IPS-20b (cell line): Measurements from ENCODE around the gene PRDM15.
A peak's percentile ranks its signal among the peaks of the same experiment; 100 is the strongest.

Experiments used
- H3K27ac ChIP-seq: one replicate; pipeline ENCODE4 v1.5.1; 2013; ENCODE audit warnings: low read length
- H3K27me3 ChIP-seq: 2 replicates; pipeline ENCODE4 v1.6.1; 2013; ENCODE audit warnings: mild to moderate bottlenecking, low read length, inconsistent platforms; ENCODE audit not compliant: insufficient read depth
- H3K36me3 ChIP-seq: 2 replicates; pipeline ENCODE4 v1.6.1; 2013; ENCODE audit warnings: low read depth, mild to moderate bottlenecking, inconsistent platforms, low read length, moderate library complexity; ENCODE audit not compliant: insufficient read depth
- H3K4me1 ChIP-seq: 2 replicates; pipeline ENCODE4 v1.6.1; 2013; ENCODE audit warnings: mild to moderate bottlenecking, control low read depth, inconsistent platforms, low read length, moderate library complexity; ENCODE audit not compliant: insufficient read depth
- H3K4me3 ChIP-seq: 2 replicates; pipeline ENCODE4 v1.5.1; 2013; ENCODE audit warnings: mild to moderate bottlenecking, low read length, inconsistent platforms
- H3K9ac ChIP-seq: 2 replicates; pipeline ENCODE4 v1.6.1; 2013; ENCODE audit warnings: low read depth, mild to moderate bottlenecking, inconsistent platforms, low read length, moderate library complexity
- H3K9me3 ChIP-seq: 2 replicates; pipeline ENCODE4 v1.6.1; 2013; ENCODE audit warnings: mild to moderate bottlenecking, low read depth, low read length, inconsistent platforms; ENCODE audit not compliant: insufficient read depth

Gene PRDM15

GRCh38 chr21:41778930-41779600 is 100.1 kb downstream of the PRDM15 start:
- H3K27me3 ChIP-seq = peaks cover 18% of the 10 kb centered on the region
- H3K4me3 ChIP-seq = peak overlapping the region; percentile 54; the same call in 1 of the 2 replicates
- H3K27ac ChIP-seq = no peak overlapping the region

DNA sequence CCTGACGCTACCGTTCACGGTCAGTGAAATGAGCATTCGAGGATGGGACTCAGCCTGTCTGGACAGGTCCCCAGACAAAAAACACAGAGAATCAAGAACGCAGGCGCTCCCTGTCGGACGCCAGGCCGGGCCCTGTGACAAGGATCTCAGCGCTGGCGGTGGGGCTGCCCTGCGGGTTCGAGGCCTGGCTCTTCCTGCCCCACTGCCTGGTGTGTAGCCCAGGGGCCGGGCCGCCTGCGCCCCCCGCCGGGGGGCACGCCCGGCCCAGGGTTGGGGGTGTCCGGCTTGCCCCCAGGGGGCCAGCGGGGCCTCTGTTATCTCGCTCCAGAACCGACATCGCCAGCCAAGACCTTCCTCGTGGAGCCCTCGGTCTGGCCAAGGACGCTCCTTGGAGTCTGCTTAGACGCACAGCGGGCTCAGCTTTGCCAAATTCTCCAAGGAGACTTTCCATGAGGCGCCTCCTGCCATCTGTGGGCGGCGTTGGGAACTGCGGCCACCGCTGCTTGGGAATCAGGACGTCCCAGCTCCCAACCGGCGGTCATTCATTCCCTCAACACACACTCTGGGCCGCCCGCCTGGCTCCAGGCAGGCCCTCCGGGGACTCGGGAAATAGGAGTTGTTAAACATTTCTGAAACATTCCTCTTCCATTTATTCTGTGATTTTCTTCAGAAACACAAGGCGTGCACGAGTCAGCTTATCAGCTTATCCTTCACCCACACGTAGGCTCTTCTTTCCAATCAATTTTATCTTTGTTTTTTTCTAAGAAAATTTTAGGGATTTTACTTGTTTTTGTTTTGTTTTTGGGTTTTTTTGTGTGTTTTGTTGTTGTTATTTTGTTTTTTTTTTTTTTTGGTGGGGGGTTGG is 101.0 kb downstream of the PRDM15 start:
- Histone ChIP-seq H3K36me3 (no peaks in the 10 kb centered on the region), H3K9ac (no peak overlapping the region; the same call in 1 of the 2 replicates), H3K4me1 (peaks cover 13% of the 10 kb centered on the region; the same call in 1 of the 2 replicates), H3K27me3 (peaks cover 21% of the 10 kb centered on the region), H3K4me3 (peak overlapping the region; percentile 54; the same call in 1 of the 2 replicates), H3K9me3 (no peaks in the 10 kb centered on the region), H3K27ac (no peak overlapping the region)

More at GRCh38 chr21:41778930-41779600, 100.1 kb downstream of the PRDM15 start:
- Histone ChIP-seq H3K9ac (no peak overlapping the region), H3K9me3 (no peaks in the 10 kb centered on the region), H3K36me3 (no peaks in the 10 kb centered on the region), H3K4me1 (peaks cover 13% of the 10 kb centered on the region; the same call in 1 of the 2 replicates)

DNA sequence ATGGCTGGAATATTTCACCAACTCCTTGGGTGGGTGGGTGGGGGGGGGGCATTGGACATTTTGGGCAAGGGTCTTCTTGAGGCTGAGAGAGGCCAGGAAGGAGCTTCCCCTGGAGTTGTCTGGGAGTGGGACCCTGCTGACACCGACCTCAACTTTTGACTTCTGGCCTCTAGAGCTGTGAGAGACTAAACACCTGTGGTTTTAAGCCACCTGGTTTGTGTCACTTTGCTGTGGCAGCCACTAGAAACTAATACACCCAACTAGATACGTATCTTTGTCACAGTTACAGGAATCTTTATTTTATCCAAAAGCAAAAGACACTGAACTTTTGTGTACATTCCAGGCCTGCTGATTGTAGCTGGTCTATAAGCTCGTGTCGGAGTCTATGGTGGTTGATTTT is 102.4 kb downstream of the PRDM15 start:
- Histone ChIP-seq H3K4me1 (peaks cover 16% of the 10 kb centered on the region; the same call in 1 of the 2 replicates), H3K27me3 (peaks cover 35% of the 10 kb centered on the region), H3K4me3 (no peak overlapping the region), H3K36me3 (no peaks in the 10 kb centered on the region), H3K9me3 (no peaks in the 10 kb centered on the region), H3K27ac (no peak overlapping the region), H3K9ac (no peak overlapping the region)

DNA sequence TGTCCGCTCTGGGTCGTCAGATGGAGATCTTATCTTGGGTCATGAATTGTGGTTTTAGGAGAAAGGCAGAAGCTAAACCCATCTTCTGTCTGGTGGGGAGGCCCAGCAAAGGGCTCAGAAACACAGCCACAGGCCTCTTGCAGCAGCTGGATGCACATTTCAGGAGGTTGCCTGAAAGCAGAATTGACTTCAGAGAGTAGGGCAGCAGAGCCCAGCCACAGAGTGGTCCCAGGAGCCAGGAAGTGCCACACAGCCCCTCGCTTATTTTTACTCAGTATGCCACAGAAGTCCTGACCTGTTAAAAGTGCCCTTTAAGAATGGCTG is 104.0 kb downstream of the PRDM15 start:
- Histone ChIP-seq H3K36me3 (no peaks in the 10 kb centered on the region), H3K4me3 (no peak overlapping the region), H3K4me1 (peaks cover 16% of the 10 kb centered on the region; the same call in 1 of the 2 replicates), H3K27me3 (peaks cover 48% of the 10 kb centered on the region), H3K9me3 (no peaks in the 10 kb centered on the region), H3K27ac (no peak overlapping the region), H3K9ac (no peak overlapping the region)

GRCh38 chr21:41774467-41775148 is 104.5 kb downstream of the PRDM15 start:
- Histone ChIP-seq H3K36me3 (no peaks in the 10 kb centered on the region), H3K27ac (no peak overlapping the region), H3K4me1 (peaks cover 15% of the 10 kb centered on the region; the same call in 1 of the 2 replicates), H3K4me3 (no peak overlapping the region), H3K9me3 (no peaks in the 10 kb centered on the region), H3K9ac (no peak overlapping the region), H3K27me3 (peaks cover 51% of the 10 kb centered on the region)

- Histone ChIP-seq H3K9me3 (no peaks in the 10 kb centered on the region), H3K27me3 (peaks cover 67% of the 10 kb centered on the region), H3K4me1 (peaks cover 14% of the 10 kb centered on the region; the same call in 1 of the 2 replicates), H3K9ac (no peak overlapping the region), H3K4me3 (no peak overlapping the region), H3K36me3 (no peaks in the 10 kb centered on the region), H3K27ac (no peak overlapping the region)
Observed at GRCh38 chr21:41772351-41773080, 106.6 kb downstream of the PRDM15 start.

DNA sequence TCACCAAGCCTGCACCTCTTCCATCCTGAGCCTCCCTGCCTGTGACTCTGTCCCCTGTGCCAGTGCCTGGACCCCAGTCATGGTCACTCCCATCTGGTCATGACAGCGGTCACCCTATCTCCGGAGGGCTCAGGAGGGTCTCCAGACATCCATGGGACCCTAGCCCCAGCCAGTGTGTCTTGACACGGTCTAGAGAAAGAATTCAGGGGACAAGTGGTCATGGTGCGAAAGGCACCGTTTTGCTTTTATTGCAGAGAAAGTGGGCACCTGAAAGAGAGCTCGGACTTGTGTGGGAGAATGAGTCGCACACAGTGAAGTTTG is 107.6 kb downstream of the PRDM15 start:
- Histone ChIP-seq H3K9ac (no peak overlapping the region), H3K9me3 (no peaks in the 10 kb centered on the region), H3K36me3 (no peaks in the 10 kb centered on the region), H3K27me3 (peaks cover 69% of the 10 kb centered on the region), H3K4me1 (peaks cover 17% of the 10 kb centered on the region; the same call in 1 of the 2 replicates), H3K27ac (no peak overlapping the region), H3K4me3 (no peak overlapping the region)

DNA sequence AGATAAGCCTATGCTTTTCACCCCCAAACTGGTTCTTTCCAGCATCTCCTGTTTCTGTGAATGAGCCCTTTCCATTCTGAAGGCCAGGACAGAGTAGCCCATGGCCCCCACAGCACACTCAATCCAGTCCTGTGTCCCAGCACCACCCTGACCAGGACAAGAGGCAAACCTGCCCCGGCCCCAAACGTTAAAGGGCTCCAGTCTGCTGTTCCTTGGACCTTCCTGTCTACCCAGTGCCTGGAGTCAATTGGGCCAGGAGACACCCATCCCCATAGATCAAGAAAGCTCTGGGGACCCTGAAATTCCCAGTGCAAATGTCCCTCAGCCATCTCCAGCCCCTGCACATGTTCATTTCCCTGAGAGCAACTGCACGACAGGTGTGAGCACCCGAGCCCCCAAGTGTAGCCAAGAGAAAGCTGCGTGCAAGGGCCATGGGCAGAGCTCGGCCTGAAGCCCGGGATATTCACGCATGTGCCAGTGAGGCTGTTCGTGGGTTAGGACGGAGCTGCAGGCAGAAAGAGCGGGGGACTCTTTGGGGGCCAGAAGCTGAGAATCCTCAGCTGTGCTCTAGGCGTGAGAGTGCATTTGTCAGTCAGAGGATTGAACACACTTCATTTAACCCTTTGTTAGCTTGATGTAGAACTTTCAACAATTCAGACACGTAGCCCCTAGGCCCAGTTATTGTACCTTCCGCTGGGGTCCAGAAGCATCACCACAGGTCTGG is 108.1 kb downstream of the PRDM15 start:
- Histone ChIP-seq H3K36me3 (no peaks in the 10 kb centered on the region), H3K27ac (no peak overlapping the region), H3K4me1 (peaks cover 17% of the 10 kb centered on the region; the same call in 1 of the 2 replicates), H3K9me3 (no peaks in the 10 kb centered on the region), H3K9ac (no peak overlapping the region), H3K4me3 (no peak overlapping the region), H3K27me3 (peaks cover 74% of the 10 kb centered on the region)

GRCh38 chr21:41769933-41770332 is 109.2 kb downstream of the PRDM15 start:
- no peak overlapping the region for H3K27ac ChIP-seq
- no peaks in the 10 kb centered on the region for H3K36me3 ChIP-seq
- H3K27me3 ChIP-seq = peaks cover 85% of the 10 kb centered on the region
- no peak overlapping the region for H3K9ac ChIP-seq
- H3K9me3 ChIP-seq = no peaks in the 10 kb centered on the region
- no peak overlapping the region for H3K4me3 ChIP-seq
- peaks cover 24% of the 10 kb centered on the region; the same call in 1 of the 2 replicates for H3K4me1 ChIP-seq

DNA sequence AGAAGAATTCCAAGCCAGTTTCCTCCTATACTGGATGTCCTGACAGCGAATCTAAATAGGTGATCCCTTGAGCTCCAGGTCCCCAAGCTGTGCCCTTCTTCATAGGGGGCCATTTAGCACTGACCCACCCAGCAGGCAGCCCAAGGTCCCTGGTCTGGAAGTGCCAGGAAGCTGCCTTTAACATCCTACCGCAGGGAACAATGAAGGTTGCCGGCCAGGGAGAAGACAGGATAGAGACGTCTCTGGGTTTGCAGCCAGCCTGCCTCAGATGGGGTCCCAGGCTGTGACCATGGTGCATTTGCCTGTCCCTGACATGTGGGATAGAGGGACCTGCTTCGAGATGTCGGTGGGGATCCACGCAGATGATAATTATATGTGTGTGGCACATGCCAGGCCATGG is 109.6 kb downstream of the PRDM15 start:
- no peak overlapping the region for H3K9ac ChIP-seq
- H3K4me3 ChIP-seq = no peak overlapping the region
- H3K27me3 ChIP-seq = peaks cover 89% of the 10 kb centered on the region
- H3K9me3 ChIP-seq = no peaks in the 10 kb centered on the region
- peaks cover 28% of the 10 kb centered on the region; the same call in 1 of the 2 replicates for H3K4me1 ChIP-seq
- no peaks in the 10 kb centered on the region for H3K36me3 ChIP-seq
- H3K27ac ChIP-seq = no peak overlapping the region
